IPS DF 4.7 (cell line): ENCODE measurements around the gene FAM131B.

Source experiments
- DNase-seq: peaks from one replicate; pipeline ENCODE4 v3.0.0-alpha.2; 2013; ENCODE audit warnings: low spot score; ENCODE audit errors: extremely low read depth

The FAM131B gene

DNA sequence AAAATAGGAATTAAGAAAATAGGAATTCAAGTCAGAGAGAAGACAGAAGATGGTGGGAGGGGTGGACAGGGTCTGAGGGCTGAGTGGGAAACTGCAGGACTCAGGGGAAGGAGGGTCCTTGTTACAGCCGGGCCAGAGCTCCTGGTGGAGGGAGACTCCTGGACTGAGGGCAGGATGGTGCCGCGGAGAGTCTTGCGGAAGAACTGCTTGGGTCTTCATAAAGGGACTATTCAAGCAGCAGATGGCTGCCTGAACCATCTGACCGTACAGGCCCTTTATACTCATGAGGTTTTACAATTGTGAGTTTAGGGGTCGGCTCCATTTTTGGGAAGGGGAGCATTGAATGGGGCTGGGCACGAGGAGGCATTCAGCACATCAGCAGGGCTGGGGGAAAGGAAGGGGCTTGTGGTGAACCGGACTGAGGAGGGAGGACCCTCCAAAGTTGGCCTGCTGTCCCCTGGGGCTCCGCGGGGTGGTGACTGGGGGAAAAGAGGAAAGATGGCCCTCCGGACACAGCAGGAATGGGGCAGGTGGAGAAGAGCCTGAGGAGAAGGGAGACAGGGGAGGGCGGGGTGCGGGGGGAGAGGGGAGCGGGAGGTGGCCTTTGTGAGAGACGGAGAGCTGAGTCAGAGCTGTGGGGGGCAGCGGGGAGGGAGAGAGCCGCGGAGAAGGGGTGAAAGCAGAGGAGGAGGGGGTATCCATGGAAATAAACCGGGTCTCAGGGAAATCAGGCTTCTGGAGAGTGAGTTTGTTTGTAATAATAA, 1.5 kb downstream of the FAM131B start:
- DNase-seq, result no peak

DNA sequence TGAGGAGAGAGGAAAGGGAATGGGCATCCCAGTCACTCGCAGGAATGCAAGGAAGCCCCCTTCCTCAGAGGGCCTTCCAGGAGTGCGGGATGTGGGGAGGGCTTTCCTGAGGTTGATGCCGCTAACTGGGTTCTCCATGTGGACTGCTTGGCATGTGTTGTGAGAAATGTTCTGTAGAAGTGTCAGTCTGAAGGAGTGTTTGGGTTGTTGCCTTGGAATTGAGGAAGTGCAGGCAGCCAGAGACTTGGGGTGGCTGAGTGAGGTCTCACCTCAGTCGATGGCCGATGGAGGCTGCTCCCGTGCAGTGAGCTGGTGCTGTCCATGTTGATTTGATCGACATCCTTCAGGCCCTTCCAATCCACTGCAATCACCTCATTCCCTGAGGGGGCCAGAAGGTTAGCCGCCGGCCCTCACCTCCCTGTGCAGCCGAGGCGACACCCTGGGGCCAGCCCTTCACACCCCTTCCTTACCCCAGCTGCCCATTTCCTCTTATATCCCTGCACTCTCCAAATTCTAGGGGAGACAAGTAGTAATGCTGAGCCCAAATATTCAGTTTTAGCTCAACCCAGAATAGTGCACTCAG, 2.7 kb downstream of the FAM131B start:
- DNase-seq, result no peak

DNA sequence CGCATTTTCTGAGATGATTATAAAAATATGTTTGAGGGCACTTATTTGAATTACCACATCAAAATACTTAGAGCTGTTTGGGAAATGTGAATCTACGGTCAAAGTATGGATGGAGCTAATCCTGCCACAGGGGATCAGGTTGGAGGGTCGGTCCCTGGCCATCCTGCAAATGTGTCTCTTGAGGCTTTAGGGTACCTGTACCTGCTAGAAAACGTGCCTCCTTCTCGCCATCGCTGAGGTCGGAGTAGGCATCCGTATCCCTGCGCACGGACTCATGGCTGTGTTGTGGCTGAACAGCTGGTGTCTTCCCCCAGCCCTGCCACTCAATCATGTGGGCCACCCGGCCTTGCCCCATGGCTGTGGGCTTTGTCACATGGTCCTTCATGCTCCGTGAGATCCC, 3.9 kb downstream of the FAM131B start:
- DNase-seq, result no peak

DNA sequence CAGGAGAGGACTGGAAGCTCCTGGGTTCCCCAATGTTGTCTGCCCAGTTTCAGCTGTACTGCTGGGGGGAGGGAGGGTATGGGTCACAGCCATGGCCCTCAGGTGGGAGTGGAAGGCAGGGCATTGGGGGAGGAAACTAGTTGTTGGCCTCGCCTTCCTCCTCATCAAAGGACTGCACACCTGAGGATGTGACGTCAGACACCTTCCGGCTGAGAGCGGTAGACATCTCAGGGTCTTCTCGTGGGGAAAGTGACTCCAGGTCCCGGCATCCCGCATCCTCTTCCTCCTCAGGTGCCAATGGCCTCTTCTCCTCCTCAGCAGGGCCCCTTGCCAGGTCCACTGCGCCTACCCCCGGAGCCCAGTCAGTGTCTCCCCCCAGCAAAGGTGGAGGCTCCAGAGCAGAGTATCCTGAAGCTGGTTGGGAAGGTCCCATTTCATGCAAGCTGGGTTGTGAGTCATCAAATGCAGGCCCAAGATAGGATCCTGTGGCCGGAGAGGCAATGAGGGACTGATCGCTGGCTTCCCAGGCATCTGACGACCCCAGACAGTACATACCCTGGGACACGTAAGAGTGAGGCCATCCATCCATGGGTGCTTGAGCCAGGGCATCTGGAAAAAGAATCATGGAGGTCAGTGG, 6.0 kb downstream of the FAM131B start:
- DNase-seq, result no peak

DNA sequence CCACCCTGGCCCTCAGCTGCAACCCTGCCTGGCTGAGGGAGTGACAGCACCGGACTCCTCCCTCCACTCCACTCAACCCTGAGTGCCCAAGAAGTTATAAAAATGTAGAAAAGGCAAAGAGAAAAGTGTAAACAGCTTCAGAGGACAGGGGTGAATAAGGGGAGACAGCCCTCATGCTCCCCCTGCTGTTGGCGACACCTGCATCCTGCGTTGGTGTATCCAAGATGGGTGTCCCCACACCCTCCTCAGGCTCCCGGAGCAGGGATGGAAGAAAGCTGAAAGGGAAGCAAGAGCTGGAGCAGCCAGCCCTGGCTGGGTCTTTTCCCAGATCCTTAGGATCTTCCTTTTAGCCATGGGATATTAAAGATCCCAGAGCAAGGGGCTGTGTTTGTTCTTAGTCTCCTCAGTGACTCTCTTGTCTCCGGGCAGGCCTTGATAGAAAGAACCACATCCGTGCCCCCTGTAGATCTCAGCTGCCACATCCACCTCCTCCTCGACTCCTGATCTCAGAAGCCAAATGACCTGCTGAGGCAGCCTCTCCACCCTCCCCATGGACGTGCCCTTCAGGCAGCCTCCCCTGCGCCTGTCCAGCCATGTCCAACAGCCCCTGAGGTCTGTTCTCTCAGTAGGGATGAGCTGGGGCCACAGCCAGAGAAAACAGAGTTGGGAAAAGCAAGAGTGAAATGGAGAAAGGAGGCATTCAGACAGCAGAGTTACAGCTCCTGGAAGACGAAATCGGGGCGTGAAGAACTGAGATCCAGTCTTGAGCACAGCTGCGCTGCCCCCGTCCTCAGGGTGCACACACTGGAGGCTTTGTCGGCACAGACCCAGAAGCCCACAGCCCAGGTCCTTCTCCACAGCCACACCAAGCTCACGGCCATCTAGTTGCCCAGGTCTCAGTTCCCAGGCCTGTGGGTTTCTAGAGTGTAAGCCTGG, 6.8 kb downstream of the FAM131B start:
- DNase-seq, result no peak

DNA sequence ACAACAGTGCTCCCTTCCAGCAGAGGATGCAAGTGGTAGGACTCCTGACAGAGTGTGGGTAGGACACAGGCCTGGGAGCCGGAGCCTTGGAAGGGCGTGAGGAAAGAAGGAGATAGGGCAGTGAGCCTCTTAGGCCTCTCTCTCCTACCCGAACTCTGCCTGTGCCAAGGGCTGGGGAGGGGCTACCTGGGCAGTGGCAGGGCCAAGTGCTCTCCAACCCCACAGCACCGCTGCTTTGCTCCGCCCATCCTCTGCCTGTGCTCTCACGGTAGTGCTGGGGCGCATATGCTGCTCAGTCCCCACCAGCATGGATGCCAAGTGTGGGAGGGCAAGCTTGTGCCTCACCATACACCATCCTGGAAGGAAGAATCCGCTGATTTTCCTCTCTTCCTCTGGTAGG, 7.5 kb downstream of the FAM131B start:
- DNase-seq, result no peak

DNA sequence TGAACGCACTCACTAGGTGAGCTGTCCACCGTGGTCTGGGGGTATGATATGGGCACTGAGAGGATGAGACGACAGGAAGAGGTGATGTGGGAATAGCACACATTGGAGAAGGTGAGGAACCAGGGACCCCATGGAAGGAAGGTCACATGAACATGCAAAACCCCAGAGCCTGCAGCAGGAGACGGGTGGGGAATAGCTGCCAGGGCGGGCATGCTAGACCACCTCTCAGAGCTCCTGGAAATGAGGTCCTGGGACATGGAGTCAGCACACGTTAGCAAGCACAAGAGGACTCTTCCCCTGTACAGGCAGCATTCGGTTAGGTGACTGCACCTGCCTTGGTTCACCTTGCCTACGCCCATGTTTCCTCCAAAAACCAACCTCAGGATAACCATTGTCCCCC, 8.1 kb downstream of the FAM131B start:
- DNase-seq, result no peak

DNA sequence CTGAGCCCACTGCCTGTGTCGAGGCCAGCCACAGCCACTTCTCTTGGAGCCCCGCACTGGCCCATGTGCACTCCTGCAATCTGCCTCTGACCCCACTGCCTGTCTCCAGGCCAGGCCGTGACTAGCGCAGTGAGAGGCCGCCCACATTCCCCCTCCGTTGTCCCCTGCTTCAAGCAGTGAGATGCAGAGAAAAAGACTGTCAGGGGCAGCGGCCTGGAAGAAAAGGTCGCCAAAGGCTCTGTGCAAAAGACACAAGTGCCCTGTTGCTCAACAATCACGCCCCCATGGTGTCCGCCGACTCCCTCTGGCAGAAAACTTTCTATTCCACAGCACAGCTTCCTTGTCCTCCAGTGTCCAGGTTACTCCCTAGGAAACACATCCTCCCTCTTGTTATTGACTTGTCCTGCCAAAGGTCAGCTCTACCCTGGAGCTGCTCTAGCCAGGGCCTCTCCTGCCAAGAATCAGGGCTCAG, 9.9 kb downstream of the FAM131B start:
- DNase-seq, result no peak

DNA sequence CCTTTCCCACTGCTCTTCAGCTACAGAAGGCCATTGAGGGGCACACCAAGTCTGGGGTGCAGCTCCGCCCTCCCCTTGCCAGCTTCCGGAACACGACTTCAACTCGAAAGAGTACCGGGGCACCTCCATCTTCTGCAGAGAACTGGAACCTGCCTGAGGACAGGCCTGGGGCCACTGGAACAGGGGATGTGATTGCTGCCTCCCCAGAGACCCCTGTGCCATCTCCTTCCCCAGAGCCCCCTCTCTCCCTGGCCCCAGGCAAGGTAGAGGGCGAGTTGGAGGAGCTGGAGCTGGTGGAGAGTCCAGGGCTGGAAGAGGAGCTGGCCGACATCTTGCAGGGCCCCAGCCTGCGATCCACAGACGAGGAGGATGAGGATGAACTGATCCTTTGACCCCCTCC, 10.9 kb downstream of the FAM131B start:
- no peak for DNase-seq

DNA sequence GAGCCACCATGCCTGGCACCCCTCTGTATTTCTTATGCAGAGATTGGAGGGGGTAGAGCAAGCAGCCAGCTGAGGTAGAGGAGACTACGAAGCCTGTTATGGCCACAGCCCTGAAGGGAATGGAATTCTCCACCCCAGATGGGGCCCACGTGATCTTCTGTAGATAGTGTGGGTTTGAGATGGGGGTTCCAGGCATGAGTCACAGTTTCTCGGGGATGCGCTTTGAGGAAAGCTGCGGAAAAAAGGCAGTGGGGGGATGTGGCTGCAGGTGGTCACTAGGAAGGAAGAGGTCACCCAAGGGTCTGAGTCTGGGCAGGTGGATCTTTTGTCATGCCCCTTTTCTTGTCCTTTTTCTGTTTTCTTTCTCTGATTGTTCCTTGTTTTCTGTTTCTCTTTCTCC, 11.5 kb downstream of the FAM131B start:
- no peak for DNase-seq

DNA sequence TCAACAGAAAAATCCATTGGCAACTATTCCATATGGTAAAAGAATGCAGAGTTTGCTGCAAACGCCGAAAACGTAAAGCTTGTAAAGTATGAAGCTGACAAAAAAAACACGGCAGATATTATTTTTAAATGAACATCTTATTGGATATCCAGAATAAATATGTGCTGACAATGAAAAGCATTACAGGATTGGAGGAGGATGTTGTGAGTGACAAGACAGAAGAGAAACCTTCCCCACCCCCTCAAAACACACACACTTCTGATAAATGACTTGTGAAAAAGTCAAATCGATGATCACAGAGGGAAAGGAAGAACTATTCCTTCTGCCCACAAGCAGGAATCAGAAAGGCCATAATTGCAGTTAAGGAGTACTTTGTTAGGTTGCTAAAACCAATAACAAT, 14.6 kb downstream of the FAM131B start:
- no peak for DNase-seq

DNA sequence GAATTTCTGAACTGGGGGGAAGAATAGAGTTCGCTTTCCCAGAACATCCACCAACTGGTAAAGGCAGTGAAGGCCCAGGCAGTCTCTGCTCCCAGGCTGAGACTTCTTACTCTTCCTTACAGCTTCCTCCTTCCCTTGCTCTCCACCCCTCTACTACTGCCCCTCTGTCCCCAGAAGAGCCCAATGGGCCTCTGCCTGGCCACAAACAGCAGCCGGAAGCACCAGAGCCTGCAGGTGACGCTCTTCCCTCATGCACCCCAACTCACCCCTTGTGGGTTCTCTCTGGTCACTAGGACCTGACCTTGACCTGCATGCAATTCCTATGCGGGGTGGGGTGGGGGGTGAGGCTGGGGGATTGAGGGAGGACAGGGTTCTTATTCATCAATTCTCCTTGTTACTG, 16.5 kb downstream of the FAM131B start:
- DNase-seq, result no peak

DNA sequence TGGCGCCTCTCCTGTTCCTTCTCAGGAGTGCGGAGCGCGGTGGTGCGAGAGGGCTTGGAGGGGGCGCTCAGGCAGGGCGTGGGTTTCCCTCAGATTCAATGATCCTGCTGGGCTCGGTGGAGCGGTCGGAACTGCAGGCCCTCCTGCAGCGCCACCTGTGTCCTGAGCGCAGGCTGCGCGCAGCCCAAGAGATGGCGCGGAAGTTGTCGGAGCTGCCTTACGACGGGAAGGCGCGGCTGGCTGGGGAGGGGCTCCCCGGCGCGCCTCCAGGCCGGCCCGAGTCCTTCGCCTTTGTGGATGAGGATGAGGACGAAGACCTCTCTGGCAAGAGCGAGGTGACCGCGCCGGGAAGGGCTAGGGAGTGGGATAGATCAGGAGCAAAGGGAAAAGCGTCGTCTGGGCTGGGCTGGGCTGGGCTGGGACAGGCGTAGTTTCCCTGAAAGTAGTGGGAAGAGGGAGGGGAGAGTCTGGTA, 17.0 kb downstream of the FAM131B start:
- no peak for DNase-seq

DNA sequence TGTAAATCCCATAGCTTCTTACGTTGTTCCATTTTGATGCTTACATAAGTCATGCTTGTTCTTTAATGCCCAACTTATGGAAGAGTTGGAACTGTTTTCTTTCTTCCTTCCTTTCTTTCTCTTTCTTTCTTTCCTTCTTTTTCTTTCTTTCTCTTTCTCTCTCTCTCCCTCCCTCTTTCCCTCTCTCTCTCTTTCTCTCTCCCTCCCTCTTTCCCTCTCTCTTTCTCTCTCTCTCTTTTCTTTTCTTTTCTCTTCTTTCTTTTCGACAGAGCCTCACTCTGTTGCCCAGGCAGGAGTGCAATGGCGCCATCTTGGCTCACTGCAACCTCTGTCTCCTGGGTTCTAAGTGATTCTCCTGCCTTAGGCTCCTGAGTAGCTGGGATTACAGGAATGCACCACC, 18.9 kb downstream of the FAM131B start:
- no peak for DNase-seq

DNA sequence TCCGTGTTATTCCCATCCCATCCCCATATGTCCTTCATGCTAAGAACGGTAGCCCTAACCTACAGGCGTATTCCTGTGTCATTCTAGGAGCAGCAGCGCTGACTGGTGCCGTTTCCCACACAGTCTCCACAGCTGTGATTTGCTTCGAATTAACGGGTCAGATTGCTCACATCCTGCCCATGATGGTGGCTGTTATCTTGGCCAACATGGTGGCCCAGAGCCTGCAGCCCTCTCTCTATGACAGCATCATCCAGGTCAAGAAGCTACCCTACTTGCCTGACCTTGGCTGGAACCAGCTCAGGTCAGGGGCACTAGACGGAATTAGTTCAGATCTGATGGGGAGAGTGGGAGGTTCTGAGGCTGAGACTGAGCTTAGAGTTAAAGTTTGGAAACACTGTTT, 20.7 kb downstream of the FAM131B start:
- DNase-seq, result no peak

DNA sequence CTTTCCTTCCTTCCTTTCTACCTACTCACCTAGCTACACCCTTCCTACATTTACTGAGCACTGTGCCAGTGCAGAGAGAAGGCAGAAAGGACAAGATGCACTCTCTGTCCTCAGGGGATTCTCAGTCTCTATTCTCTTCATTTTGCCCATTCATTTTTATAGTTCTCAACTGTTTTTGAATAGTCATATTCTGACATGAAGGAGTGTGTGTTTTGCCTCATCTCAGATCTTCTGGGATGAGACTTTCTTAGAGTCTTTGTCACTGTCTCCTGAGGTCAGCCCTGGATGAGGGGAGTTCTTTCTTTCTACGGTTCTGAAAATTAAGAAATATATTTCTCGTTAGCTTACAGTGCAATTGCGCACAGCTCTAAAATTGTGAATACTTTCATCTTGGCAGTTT, 25.3 kb downstream of the FAM131B start:
- DNase-seq, result no peak

DNA sequence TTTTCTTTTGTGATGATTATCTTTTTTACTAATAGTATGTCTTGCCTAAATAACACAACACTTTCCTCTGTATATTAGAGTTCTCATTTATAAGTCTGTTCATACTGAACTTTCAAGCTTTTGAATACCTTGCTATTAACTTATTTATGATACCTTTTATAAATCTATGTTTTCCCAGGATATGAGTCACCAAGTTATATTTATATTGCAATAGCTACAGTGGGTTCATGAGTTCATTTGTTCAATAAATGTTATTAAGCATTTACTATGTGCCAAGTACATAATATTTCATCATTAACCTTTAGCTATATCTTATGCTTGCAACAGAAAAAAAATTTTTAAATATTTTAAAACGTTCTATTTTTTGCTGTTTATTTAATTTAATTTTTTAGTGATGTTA, 28.3 kb downstream of the FAM131B start:
- no peak for DNase-seq

DNA sequence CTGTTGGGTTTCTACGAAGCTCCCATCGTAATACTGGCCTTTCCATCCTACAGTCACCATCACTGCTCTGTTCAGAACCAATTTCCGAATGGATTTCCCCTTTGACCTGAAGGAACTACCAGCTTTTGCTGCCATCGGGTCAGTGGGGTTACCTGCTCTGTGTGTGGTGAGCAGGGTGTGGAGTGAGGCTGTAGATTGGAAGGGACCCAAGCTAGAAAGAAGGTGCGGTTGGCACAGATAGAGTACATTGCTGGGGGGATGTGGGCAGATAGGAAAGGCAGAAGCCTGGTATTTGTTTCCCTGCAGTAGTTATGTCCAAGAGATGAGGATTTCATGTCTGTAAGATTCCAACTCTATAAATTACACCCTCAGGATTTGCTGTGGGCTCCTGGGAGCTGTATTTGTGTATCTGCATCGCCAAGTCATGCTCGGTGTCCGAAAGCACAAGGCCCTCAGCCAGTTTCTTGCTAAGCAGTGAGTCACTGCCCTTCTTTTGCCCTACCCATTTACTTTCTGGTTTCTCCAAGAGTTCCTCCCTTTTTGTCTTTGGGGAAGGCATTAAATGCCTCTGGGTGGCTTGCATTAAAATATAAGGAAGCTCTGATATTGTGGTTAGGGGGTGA, 31.2 kb downstream of the FAM131B start:
- DNase-seq, result no peak

DNA sequence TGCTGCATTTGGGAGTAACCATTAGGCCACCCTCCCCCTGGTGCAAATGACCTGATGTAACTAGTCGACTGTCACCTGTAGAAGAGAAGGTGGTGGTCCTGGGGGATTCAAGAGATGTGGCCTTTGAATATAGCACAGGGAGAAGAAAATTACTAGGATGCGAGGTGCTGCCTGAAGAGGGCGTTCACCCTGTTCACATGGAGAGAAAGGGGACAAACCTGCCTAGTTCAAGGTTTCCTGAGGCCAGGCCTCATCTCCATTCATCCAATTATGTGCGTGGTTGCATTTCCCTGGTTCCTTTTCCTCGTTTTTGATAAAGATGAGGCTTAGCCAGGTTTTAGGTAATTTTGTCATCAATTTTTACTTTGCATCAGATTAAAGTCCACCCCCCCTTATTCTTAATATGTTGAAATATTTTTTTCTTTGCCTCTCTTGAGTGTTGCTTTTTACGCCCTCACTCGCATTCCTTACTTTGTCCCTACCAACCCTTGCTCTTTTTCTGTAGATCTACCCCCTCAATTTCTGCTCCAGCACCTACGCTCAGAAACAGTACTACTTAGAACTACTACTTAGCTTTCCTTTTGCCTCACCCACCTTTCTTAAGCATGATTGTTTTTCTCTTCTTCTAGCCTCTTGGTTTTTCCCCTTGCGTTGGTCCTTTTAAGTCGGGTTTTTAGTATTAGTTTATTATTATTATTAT, 32.9 kb downstream of the FAM131B start:
- DNase-seq, result no peak

DNA sequence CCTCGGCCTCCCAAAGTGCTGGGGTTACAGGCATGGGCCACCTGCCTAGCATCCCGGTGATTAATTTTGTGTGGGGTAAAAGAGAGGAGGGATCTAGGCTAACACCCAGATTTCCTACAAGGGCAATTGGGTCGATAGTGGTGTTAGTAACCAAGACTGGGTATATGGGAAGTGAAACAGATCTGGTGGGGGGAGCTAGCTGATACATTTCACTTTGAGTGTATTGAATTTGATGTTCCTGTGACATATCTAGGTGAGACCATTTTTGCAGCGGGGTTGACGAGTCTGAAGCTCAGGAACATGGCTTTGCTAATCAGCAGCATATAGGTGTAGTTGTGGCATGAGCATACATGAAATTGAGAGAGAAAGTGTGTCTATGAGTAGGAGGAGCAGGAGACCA, 34.6 kb downstream of the FAM131B start:
- DNase-seq, result no peak

DNA sequence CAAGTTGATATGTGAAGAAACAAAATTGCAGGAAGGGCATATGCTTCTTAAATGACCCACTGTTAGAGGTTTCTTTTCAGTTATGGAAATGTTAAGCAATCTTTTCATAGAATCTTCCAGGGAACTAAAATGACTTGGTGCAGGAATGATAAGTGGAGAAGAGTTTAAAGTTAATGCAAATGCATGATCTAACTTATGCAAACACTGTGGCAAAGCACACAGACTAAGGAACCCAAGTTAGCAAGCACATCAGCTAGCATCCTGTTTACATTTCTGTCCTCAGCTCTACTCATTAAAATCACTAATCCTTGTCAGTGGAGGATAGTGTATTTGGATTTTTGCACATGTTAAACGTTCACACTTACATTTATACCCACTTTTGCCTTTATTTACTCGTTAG, 37.3 kb downstream of the FAM131B start:
- DNase-seq, result no peak
